Thyroid gland (tissue), 4 donors: ENCODE results near the gene LSP1. TPM values are rescaled to one million over a fixed set of nuclear protein-coding genes. Genes with fewer than 3 reads are reported as not detected.

Source experiments
- DNase-seq, 2 donors: peaks; one replicate each; pipeline ENCODE4 v3.0.0-alpha.2; 2019
- H3K27ac ChIP-seq, 3 donors: fragments of 200-600 bp; sonication (generic); 1 replicate in 2 of 3; 2 replicates in 1 of 3; pipeline ENCODE4 v1.5.1; 2016 to 2019; ENCODE audit warnings: mild to moderate bottlenecking in 1 of 3, moderate library complexity in 1 of 3
- H3K27me3 ChIP-seq: fragments of 200-600 bp; sonication (generic); one replicate; pipeline ENCODE4 v1.5.1; 2019
- H3K36me3 ChIP-seq, 2 donors: fragments of 200-600 bp; sonication (generic); one replicate each; pipeline ENCODE4 v1.5.1; 2016 to 2019
- H3K4me1 ChIP-seq, 2 donors: fragments of 200-600 bp; sonication (generic); one replicate each; pipeline ENCODE4 v1.5.1; 2017 to 2019
- H3K4me3 ChIP-seq, 3 donors: fragments of 200-600 bp; sonication (generic); replicated peaks in 1 of 3; 1 replicate in 2 of 3; 2 replicates in 1 of 3; pipeline ENCODE4 v1.5.1; 2016; ENCODE audit warnings: mild to moderate bottlenecking in 1 of 3
- H3K9me3 ChIP-seq: fragments of 200-600 bp; sonication (generic); one replicate; pipeline ENCODE4 v1.5.1; 2017
- POLR2A ChIP-seq, 2 donors: fragments of 450-650 bp; IDR thresholded peaks; one replicate each; pipeline ENCODE4 v1.6.1; 2017; ENCODE audit warnings: antibody characterized with exemption in 2 of 2, mild to moderate bottlenecking in 2 of 2, moderate library complexity in 1 of 2
- WGBS, 2 donors: methylation state at CpG; one replicate each; pipeline ENCODE4 v1.1.5; 2017; 5-methylcytosine and 5-hydroxymethylcytosine counted together
- intact Hi-C: fragments of 100-400 bp; cut with DNase I; formaldehyde crosslinking; loops from one replicate; pipeline ENCODE4 v1.15.1; 2023
- total RNA-seq, 4 donors: library from RNA; depleted of rRNA; stranded (reverse); fragments of >200 nt; gene quantifications; one replicate each; pipeline ENCODE4 v1.2.3, GENCODE V29; 2016
- TF ChIP-seq, protein P1 (sequence below), 6 experiments: fragments of 200-600 bp in 3 of 6; fragments of 450-650 bp in 3 of 6; sonication (generic) in 3 of 6; IDR thresholded peaks; one replicate each; pipeline ENCODE4 v1.5.1; 2016 to 2019; ENCODE audit warnings: antibody characterized with exemption in 6 of 6, mild to moderate bottlenecking in 2 of 6, inconsistent platforms in 1 of 6, moderate library complexity in 1 of 6

The LSP1 gene
- total RNA-seq, 4 donors from 2014 or later = 6.7 to 26.1 (median 10.5) TPM

DNA sequence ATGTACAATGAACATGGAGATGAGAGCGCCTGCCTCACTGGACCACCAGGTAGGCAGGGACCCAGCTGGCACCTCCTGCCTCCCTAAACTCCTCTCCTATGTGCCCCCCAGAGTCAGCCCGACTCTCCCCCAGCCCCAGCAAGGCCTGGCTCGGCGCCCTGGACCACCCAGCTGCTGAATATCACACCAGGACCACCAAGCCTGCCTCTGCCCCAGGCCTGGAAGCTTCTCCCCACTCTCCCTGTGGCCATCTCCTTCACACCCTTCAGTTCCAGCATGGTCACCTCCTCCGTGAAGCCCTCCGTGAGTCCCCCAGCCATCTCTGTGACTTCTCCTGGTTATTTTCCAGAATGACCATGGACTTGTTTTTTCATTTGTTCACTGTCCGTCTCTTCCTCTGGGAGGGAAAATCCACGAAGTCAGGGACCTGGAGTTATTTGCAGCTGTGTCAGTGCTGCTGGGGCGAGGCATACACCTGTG is 6.4 kb upstream of the LSP1 start:
- TF ChIP-seq, protein P1, sequence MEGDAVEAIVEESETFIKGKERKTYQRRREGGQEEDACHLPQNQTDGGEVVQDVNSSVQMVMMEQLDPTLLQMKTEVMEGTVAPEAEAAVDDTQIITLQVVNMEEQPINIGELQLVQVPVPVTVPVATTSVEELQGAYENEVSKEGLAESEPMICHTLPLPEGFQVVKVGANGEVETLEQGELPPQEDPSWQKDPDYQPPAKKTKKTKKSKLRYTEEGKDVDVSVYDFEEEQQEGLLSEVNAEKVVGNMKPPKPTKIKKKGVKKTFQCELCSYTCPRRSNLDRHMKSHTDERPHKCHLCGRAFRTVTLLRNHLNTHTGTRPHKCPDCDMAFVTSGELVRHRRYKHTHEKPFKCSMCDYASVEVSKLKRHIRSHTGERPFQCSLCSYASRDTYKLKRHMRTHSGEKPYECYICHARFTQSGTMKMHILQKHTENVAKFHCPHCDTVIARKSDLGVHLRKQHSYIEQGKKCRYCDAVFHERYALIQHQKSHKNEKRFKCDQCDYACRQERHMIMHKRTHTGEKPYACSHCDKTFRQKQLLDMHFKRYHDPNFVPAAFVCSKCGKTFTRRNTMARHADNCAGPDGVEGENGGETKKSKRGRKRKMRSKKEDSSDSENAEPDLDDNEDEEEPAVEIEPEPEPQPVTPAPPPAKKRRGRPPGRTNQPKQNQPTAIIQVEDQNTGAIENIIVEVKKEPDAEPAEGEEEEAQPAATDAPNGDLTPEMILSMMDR (IDR thresholded peaks at IDR 0.05) = no peak
- TF ChIP-seq POLR2A (IDR thresholded peaks at IDR 0.05) = no peak
- intact Hi-C loops = no loop called here
- Histone ChIP-seq H3K36me3 (no peaks in the 10 kb centered on the region), H3K4me3 (no peak overlapping the region), H3K27me3 (no peaks in the 10 kb centered on the region), H3K4me1 (peaks cover 4 to 11% of the 10 kb centered on the region in 2 donors), H3K9me3 (no peaks in the 10 kb centered on the region), H3K27ac (no peak overlapping the region)
- WGBS, 2 donors = 89 to 96% methylated on average over 9 of the region's 9 CpGs
- DNase-seq = no peak

- no peaks in the 10 kb centered on the region for H3K27me3 ChIP-seq
- intact Hi-C loops = no loop called here
- no peak overlapping the region for H3K4me3 ChIP-seq
- no peaks in the 10 kb centered on the region for H3K36me3 ChIP-seq
- TF ChIP-seq, protein P1 (IDR thresholded peaks at IDR 0.05) = no peak
- TF ChIP-seq POLR2A (IDR thresholded peaks at IDR 0.05) = no peak
- no peak overlapping the region for H3K27ac ChIP-seq
- peaks cover 4 to 11% of the 10 kb centered on the region in 2 donors for H3K4me1 ChIP-seq
- H3K9me3 ChIP-seq = no peaks in the 10 kb centered on the region
- DNase-seq = no peak
- WGBS, 2 donors = 94 to 95% methylated on average over 34 of the region's 34 CpGs
Measured at GRCh38 chr11:1847006-1847735, 5.7 kb upstream of the LSP1 start.

- no peak for DNase-seq
- 89% methylated on average over 18 of the region's 18 CpGs for WGBS, 2 donors
Measured at GRCh38 chr11:1847926-1848639, 4.8 kb upstream of the LSP1 start.

DNA sequence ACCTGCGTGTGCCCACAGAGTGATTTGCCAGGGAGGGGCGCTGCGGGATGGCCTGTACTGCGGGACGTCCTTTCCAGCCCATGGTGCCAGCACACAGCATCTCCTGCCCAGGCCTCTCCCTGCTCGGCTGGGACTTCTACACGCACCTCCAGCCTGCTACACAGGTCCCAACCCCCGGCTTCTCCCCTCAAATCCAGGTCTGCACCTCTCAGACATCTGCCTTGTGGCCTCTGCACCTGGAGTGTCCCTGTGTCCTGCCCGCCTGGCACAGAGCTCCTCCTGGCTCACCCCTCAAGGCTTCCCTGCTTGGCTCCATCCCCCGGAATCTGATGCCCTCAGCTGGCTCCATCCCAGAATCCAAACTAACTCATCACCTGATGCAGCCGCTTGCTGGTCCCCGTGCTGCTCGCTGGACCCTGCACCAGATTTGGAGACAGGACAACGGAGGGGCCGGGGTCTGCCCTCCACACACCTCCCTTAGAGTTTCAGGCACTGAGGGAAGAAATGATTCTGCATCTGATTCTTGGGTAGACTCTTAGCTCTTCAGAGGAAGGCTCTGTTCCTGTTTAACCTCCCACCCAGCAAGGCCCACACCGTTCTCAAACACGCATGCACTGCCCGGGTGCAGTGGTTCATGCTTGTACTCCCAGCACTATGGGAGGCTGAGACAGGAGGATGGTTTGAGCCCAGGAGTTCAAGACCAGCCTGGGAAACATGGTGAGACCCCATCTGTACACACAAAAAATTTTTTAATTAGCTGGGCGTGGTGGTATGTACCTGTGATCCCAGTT is 4.0 kb upstream of the LSP1 start:
- WGBS, 2 donors = 93 to 98% methylated on average over 17 of the region's 19 CpGs

More at GRCh38 chr11:1847926-1848639, 4.8 kb upstream of the LSP1 start:
- Histone ChIP-seq H3K27ac (no peak overlapping the region), H3K4me3 (no peak overlapping the region), H3K27me3 (no peaks in the 10 kb centered on the region), H3K36me3 (no peaks in the 10 kb centered on the region), H3K4me1 (peaks cover 4 to 11% of the 10 kb centered on the region in 2 donors), H3K9me3 (no peaks in the 10 kb centered on the region)
- TF ChIP-seq, protein P1 (IDR thresholded peaks at IDR 0.05) = no peak
- TF ChIP-seq POLR2A (IDR thresholded peaks at IDR 0.05) = no peak
- intact Hi-C loops = no loop called here

More for the DNA sequence above, 4.0 kb upstream of the LSP1 start:
- Histone ChIP-seq H3K9me3 (no peaks in the 10 kb centered on the region), H3K27ac (no peak overlapping the region), H3K36me3 (no peaks in the 10 kb centered on the region), H3K4me1 (peaks cover 4 to 11% of the 10 kb centered on the region in 2 donors), H3K27me3 (no peaks in the 10 kb centered on the region), H3K4me3 (no peak overlapping the region)
- DNase-seq = no peak
- intact Hi-C loops = no loop called here
- TF ChIP-seq, protein P1 (IDR thresholded peaks at IDR 0.05) = no peak
- no peak for TF ChIP-seq POLR2A (IDR thresholded peaks at IDR 0.05)
